Measurements from ENCODE around the gene EPAS1.

- TF ChIP-seq ZBTB33 (IDR thresholded peaks at IDR 0.05) (no peak), RAD21 (IDR thresholded peaks at IDR 0.05) (no peak), CTCF (IDR thresholded peaks at IDR 0.05; ENCODE audit: low read depth, low read length, missing input control) (no peak), REST (IDR thresholded peaks at IDR 0.05) (no peak), JUND (IDR thresholded peaks at IDR 0.05) (no peak), EGR1 (IDR thresholded peaks at IDR 0.05; ENCODE audit: low read depth in 2 of 2) (no peak), SP1 (IDR thresholded peaks at IDR 0.05) (no peak), ATF3 (IDR thresholded peaks at IDR 0.05) (no peak), TAF1 (conservative IDR thresholded peaks at IDR 0.05) (no peak), YY1 (IDR thresholded peaks at IDR 0.05) (no peak), RXRA (IDR thresholded peaks at IDR 0.05) (no peak)
- TF ChIP-seq, protein P1, sequence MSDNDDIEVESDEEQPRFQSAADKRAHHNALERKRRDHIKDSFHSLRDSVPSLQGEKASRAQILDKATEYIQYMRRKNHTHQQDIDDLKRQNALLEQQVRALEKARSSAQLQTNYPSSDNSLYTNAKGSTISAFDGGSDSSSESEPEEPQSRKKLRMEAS (IDR thresholded peaks at IDR 0.05): no peak
Measured at GRCh38 chr2:46356991-46357390, 59.8 kb downstream of the EPAS1 start.

All from liver (tissue), 3 donors.